ENCODE data around the gene CDHR1.

- TF ChIP-seq ISL1 (CRISPR knock-in tag; IDR thresholded peaks at IDR 0.05) (no peak), PATZ1 (CRISPR knock-in tag; IDR thresholded peaks at IDR 0.05; ENCODE audit: borderline replicate concordance) (no peak), ZFP3 (CRISPR knock-in tag; IDR thresholded peaks at IDR 0.05) (no peak)
These were observed 68.0 kb downstream of the CDHR1 start for GRCh38 chr10:84262190-84262956.

All from SK-N-SH treated with all-trans-retinoic acid at 6 μM for 48 hours (cell line).